HL-60 (cell line): ENCODE measurements around the gene KSR2.

Experiments
- TF ChIP-seq, protein P1 (sequence below): IDR thresholded peaks from one replicate; pipeline ENCODE4 v1.5.1; 2011; ENCODE audit warnings: low read length, control low read depth, inconsistent platforms; ENCODE audit not compliant: insufficient read depth
- TF ChIP-seq, protein P2 (sequence below): IDR thresholded peaks from 2 replicates; pipeline ENCODE4 v1.6.1; 2012; ENCODE audit warnings: low read depth; ENCODE audit not compliant: insufficient replicate concordance

DNA sequence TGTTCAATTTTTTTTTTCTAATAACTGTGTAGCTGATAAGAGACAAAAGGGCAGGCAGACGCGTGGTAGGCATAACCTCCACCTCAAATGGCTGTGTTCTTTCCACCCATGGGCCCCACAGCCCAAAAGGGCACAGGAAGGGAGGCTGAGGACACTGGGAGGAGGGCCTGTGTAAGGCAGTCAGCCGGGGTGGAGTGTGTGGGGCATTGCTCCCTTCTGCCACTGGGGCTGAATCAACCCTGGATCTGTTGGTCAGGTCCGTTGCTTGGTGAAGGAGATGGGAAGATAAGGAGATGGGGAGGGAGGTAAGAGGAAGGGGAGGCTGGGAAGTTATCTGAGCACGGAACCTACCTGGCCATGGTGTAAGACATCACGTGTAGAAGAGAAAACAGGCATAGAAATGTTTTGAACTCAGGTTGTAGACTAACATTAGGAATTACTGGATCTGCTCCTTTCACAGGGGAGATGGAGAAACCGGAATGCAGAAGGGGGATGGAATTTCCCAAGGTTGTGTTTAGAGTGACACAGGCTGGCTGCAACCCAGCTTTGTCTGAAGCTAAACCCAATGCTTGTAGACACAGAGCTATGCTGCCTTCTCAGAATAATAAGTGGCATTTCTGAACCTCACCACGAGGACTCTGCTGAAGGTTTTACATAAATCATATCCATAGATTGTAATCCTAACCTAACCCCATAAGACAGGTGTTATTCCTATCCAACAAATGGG lies 468.9 kb downstream of the KSR2 start:
- TF ChIP-seq, protein P1, sequence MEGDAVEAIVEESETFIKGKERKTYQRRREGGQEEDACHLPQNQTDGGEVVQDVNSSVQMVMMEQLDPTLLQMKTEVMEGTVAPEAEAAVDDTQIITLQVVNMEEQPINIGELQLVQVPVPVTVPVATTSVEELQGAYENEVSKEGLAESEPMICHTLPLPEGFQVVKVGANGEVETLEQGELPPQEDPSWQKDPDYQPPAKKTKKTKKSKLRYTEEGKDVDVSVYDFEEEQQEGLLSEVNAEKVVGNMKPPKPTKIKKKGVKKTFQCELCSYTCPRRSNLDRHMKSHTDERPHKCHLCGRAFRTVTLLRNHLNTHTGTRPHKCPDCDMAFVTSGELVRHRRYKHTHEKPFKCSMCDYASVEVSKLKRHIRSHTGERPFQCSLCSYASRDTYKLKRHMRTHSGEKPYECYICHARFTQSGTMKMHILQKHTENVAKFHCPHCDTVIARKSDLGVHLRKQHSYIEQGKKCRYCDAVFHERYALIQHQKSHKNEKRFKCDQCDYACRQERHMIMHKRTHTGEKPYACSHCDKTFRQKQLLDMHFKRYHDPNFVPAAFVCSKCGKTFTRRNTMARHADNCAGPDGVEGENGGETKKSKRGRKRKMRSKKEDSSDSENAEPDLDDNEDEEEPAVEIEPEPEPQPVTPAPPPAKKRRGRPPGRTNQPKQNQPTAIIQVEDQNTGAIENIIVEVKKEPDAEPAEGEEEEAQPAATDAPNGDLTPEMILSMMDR: no peak
- TF ChIP-seq, protein P2, sequence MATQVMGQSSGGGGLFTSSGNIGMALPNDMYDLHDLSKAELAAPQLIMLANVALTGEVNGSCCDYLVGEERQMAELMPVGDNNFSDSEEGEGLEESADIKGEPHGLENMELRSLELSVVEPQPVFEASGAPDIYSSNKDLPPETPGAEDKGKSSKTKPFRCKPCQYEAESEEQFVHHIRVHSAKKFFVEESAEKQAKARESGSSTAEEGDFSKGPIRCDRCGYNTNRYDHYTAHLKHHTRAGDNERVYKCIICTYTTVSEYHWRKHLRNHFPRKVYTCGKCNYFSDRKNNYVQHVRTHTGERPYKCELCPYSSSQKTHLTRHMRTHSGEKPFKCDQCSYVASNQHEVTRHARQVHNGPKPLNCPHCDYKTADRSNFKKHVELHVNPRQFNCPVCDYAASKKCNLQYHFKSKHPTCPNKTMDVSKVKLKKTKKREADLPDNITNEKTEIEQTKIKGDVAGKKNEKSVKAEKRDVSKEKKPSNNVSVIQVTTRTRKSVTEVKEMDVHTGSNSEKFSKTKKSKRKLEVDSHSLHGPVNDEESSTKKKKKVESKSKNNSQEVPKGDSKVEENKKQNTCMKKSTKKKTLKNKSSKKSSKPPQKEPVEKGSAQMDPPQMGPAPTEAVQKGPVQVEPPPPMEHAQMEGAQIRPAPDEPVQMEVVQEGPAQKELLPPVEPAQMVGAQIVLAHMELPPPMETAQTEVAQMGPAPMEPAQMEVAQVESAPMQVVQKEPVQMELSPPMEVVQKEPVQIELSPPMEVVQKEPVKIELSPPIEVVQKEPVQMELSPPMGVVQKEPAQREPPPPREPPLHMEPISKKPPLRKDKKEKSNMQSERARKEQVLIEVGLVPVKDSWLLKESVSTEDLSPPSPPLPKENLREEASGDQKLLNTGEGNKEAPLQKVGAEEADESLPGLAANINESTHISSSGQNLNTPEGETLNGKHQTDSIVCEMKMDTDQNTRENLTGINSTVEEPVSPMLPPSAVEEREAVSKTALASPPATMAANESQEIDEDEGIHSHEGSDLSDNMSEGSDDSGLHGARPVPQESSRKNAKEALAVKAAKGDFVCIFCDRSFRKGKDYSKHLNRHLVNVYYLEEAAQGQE: no peak
